NCI-H82 treated with DMSO at 0.1 percent for 48 hours (cell line): ENCODE results near the gene ARMC7.
"Not testable (repeated sequence)": the region's sequence is repeated elsewhere in the genome, so short reads cannot be mapped to it uniquely, and the experiment has no call there.

ENCODE experiments used
- DNase-seq: peaks from one replicate; lab custom pipeline; 2025; ENCODE audit not compliant: unreplicated experiment; lab: John Stamatoyannopoulos, UW

The ARMC7 gene

GRCh38 chr17:75152523-75152921 lies 42.8 kb downstream of the ARMC7 start:
- DNase-seq, result no peak

- no peak for DNase-seq
Observed at GRCh38 chr17:75152922-75153779, 43.4 kb downstream of the ARMC7 start.

- no peak for DNase-seq
Observed at GRCh38 chr17:75153780-75154194, 44.0 kb downstream of the ARMC7 start.

- peak; percentile 95 for DNase-seq
Observed at GRCh38 chr17:75154195-75155106, 44.7 kb downstream of the ARMC7 start, which contains the start of gene JPT1. Gene JPT1 (minus strand): TSS chr17:75154512. CDS start chr17:75154397, 115 bp downstream.

GRCh38 chr17:75155191-75155601 lies 45.4 kb downstream of the ARMC7 start:
- no peak for DNase-seq

- DNase-seq, result not testable (repeated sequence)
Observed at GRCh38 chr17:75158480-75158879, 48.7 kb downstream of the ARMC7 start.

GRCh38 chr17:75159196-75160031 lies 49.6 kb downstream of the ARMC7 start:
- DNase-seq, result no peak

- DNase-seq, result no peak
Observed at GRCh38 chr17:75160211-75160610, 50.4 kb downstream of the ARMC7 start.

- no peak for DNase-seq
Observed at GRCh38 chr17:75163074-75163473, 53.3 kb downstream of the ARMC7 start.

GRCh38 chr17:75164606-75165005 lies 54.8 kb downstream of the ARMC7 start:
- not testable (repeated sequence) for DNase-seq

GRCh38 chr17:75168998-75169397 lies 59.2 kb downstream of the ARMC7 start:
- no peak for DNase-seq

GRCh38 chr17:75173526-75173925 lies 63.8 kb downstream of the ARMC7 start:
- no peak for DNase-seq

- no peak for DNase-seq
Observed at GRCh38 chr17:75174996-75175395, 65.2 kb downstream of the ARMC7 start.

GRCh38 chr17:75176625-75177024 lies 66.9 kb downstream of the ARMC7 start:
- no peak for DNase-seq

- no peak for DNase-seq
Observed at GRCh38 chr17:75178453-75178852, 68.7 kb downstream of the ARMC7 start.
